NCI-H2107 treated with DMSO at 0.1 percent for 48 hours (cell line): ENCODE results near the gene RBM42.
A peak's percentile ranks its signal among the peaks of the same experiment; 100 is the strongest.
"Not testable (repeated sequence)": the region's sequence is repeated elsewhere in the genome, so short reads cannot be mapped to it uniquely, and the experiment has no call there.

Source experiments
- DNase-seq: peaks from one replicate; lab custom pipeline; 2025; ENCODE audit not compliant: unreplicated experiment; lab: John Stamatoyannopoulos, UW

RBM42 gene

DNA sequence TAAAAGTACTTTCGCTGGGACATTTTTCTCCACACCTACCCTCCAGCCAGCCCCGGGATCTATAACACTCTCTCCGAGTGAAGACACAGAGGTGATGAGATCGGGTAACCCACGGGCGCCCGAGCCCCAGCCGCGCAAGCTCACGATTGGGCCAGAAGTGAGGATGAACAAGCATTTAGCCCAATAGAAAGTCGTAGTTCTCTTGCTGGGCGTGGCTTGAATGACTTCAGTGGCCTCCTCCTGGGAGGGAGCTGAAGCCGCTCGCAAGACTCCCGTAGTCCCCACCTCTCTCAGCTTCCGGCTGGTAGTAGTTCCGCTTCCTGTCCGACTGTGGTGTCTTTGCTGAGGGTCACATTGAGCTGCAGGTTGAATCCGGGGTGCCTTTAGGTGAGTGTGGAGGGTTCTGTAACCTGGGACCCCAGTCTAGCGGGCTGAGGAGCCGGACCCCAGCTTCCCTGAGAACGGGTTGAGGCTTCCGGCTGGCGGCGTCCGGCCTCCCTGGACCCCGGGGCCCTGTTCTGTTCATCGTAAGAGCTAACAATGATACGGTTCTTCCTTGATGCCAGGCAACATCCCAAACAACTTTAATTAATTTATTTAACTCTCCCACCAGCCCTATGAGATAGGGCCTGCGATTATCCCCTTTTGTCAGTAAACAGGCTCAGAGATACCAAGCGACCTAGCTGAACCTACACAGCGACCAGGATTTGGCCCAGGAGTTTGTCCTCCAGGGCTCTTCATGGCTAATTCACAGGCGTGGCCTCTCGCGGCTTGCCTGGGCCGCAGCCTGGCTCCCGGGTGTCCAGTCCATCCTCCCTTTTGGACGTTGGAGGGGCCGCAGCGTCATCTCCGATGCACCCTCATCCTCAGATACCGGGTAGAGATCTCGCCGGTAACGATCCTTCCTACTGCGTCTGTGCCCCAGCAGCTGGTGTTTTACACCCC, 19.5 kb downstream of the RBM42 start, which contains the start of gene COX6B1:
Gene COX6B1, plus strand, starts transcription at position 307 of the 945 bp plus-strand sequence. CDS start 2,921 bp downstream, outside the sequence.
- DNase-seq, result peak; percentile 98

DNA sequence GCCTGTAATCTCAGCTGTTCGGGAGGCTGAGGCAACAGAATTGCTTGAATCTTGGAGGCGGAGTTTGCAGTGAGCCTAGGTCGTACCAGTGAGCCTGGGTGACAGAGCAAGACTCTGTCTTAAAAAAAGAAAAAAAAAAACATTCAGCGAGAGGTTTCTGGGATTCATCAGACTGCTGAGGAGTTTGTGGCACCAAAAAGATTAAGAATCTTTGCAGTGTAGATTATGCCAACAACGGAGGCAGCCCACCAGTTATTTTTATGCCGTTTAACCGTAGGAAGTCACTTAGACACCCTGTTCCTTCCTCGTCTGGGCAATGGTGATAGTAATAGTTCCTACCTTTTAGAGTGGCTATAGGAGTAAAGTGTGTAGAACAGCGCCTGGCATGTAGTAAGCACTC, 21.7 kb downstream of the RBM42 start:
- no peak for DNase-seq

DNA sequence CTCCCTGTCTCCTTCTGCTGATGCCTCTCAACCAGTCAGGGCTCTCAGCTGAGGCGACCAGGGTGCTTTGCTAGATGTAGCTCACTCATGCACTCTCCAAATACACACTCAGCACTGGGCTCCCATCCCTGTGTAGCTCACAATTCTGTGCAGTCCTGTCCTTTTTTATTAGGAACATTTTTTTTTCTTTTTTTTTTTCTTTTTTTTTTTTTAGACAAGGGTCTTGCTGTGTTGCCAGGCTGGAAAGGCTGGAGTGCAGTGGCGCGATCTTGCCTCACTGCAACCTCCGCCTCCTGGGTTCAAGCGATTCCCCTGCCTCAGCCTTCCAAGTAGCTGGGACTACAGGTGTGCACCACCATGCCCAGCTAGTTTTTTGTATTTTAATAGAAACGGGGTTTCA, 26.0 kb downstream of the RBM42 start:
- not testable (repeated sequence) for DNase-seq

DNA sequence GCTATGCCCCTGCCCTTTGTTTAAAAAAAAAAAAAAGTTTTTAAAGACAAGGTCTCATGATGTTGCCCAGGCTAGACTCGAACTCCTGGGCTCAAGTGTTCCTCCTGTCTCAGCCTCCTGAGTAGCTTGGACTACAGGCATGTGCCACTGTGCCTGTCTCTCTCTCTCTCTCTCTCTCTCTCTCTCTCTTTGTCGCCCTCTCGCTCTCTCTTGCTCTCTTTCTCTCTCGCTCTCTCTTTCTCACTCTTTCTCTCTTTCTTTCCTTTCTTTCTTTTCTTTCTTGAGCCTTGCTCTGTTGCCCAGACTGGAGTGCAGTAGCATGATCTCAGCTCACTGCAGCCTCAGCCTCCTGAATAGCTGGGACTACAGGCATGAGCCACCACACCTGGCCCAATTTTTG, 26.8 kb downstream of the RBM42 start:
- no peak for DNase-seq

DNA sequence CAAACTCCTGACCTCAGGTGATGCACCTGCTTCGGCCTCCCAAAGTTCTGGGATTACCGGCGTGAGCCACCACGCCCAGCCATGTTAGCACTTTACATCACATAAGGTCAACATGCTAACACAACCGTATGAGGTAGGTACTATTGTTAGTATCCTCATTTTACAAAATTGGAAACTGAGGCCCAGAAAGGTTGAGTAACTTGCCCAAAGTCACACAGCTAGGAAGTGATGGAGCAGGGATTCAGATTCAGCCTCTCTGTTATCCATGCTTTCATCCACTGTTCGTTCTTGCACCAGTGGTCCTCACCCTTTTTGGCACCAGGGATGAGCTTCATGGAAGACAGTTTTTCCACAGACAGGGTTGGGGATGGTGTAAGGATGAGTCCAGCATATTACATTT, 27.9 kb downstream of the RBM42 start:
- no peak for DNase-seq

DNA sequence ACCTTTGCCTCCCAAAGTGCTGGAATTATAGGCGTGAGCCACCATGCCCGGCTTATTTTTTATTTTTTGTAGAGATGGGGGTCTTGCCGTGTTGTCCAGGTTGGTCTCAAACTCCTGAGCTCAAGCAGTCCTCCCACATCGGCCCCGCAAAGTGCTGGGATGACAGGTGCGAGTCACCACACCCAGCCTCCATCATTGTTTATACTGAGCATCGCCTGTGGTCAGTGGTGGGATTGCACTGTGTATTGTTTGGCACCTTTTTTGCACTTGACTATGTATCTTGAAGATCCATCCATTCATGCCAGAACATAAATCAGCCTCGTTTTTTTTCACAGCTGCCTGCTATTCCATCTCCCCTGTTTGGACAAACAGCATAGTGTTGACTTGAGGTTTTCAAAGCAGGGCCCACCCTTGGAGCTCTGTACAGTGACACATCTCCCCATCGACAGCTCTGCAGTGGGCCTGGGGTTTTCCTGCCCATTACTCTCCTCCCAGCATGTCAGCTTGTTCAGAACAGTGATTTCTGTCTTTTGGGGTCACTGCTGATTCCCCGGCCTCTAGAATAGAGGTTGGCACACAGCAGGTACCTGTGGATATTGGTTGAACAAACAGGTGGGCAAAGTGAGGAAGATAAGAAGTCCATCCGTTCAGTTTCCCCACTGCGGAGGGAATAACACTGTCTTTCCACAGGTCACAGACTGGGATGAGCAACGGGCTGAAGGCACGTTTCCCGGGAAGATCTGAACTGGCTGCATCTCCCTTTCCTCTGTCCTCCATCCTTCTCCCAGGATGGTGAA, 29.3 kb downstream of the RBM42 start:
- no peak for DNase-seq

DNA sequence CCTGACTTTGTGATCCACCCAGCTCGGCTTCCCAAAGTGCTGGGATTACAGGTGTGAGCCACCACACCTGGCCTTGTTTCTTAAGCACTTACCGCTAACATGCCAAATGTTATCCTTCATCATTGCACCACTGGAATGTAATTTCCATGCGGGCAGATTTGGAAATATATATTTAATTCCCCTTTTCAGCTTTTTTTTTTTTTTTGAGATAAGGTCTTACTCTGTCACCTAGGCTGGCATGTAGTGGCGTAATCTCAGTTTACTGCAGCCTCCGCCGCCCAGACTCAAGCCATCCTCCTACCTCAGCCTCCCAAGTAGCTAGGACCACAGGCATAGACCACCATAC, 33.1 kb downstream of the RBM42 start:
- DNase-seq, result no peak

DNA sequence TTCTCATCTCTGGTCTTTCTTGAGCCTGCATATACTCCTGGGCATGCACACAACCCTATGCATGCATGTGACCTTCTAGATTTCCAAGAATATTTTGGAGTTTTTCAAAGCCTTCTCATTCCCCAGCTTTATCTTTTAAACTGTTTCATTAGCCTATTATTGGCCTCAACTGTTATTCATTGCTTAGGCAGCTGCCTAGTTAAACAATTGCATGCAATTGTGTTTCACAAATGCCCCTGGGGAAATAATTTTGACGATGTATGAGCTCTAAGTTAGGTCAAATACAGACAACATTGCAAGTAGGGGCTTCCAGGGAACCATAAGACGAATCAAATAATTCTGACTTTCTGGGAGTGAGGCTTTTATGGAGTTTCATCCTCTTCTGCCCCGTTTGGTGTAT, 35.1 kb downstream of the RBM42 start:
- DNase-seq, result no peak

DNA sequence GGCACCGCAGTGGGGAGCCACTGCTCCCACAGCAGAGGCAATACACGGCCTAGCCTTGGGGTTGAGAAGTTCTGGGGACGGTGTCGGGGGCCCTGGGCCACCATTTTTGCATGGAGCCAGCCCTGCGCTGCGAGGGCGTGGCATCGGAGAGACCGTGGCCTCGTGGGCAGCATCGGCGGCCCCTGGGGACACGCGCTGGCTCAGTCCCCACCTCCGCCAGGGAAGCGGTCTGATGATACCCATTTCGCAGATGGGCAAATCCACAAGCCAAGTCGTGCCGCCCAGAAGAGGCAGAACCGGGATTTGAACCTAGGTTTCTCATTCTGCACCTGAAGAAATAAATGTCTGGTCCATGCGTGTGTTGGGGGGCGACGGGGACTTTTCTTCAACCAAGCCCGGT, 36.3 kb downstream of the RBM42 start:
- no peak for DNase-seq

DNA sequence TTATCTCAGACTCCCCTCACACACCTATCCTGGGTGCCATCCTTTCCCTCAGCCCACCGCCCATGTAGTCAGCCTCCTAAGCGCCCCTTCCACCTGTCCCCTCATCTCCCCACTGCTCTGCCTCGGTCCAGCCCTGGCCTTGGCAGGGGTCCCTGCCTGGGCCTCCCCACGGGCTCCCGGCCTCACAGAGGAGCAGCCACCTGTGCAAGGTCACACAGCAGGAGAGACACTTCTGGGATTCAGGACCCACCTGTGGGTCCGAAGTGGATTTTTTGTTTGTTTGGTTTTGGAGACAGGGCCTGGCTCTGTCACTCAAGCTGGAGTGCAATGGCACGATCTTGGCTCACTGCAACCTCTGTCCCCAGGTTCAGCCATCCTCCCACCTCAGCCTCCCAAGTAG, 36.8 kb downstream of the RBM42 start:
- DNase-seq, result no peak

DNA sequence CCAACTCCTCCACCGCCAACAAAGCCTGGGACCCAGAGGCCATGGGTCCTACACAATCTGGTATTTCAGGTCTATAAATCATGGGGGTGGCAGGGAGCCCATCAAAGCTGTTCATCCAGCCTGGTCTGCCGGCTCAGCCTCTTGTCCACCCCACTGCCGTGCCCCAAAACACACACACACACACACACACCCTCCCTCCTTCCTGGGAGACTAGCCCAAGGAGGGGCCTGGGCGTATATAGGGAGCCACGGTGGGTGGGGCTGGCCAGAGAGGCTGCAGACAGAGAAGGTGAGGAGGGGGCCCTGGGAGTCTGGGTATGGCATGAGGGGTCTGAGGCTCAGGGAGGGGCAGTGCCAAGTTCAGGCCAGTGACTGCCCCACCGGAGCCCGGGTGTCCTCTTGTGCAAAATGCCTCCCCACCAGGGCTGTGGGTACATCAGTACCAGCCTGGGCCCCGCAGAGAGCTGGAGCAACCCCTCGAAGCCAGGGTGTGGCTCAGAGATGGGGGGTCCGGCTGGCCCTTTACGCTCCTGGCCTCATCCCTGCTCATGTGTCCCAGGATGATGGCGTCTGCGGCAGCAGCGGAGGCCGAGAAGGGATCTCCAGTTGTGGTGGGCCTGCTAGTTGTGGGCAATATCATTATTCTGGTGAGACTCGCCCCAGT, 37.5 kb downstream of the RBM42 start, which contains the start of gene UPK1A:
Gene UPK1A, plus strand, starts transcription at position 267 of the 663 bp plus-strand sequence. Its CDS starts 296 bp downstream, at position 563.
- DNase-seq, result no peak

DNA sequence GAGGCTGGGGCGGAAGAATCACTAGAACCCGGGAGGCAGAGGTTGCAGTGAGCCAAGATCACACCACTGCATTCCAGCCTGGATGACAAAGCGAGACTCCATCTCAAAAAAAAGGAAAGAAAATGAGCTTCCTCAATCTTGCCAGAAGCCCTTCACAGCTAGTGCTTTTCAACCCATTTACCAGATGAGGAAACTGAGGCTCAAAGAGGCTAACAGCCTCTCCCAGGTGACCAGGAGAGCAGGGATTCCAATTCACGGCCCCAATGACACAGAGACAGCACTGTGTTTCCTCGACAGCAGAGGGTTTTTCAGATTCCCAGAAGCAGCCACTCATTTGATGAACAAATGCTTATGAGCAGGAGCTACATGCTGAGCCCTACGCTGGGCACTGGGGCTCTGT, 40.7 kb downstream of the RBM42 start:
- DNase-seq, result no peak

DNA sequence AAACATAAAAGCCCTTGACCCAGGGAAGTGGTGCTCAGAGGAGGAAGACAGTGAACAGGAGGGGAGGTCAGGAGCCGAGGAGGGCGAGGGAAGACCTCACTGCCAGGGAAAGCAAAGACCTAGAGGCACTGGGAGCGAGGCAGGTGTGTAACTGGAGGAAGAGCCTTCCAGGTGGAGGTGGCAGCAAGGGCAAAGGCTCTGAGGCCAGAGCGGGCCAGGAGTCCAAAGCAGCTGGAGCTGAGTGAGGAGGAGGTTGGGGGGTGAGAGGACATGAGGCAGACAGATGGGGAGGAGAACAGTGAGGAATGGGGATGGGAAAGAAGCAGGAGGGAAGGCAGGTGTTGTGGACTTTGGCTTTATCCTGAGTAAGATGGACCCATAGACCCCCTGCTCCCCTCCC, 41.1 kb downstream of the RBM42 start:
- no peak for DNase-seq

DNA sequence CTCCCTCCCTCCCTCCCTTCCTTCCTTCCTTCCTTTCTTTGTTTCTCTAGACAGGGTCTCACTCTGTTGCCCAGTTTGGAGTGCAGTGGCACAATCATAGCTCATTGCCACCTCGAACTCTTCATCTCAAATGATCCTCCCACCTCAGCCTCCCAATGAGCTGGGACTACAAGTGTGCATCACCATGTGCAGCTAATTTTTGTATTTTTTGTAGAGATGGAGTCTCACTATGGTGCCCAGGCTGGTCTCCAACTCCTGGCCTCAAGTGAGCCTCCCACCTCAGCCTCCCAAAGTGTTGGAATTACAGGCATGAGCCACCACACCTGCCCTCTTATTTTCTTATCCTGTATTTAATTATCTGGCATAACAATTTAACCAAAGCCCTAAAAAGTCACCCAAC, 41.9 kb downstream of the RBM42 start:
- no peak for DNase-seq

DNA sequence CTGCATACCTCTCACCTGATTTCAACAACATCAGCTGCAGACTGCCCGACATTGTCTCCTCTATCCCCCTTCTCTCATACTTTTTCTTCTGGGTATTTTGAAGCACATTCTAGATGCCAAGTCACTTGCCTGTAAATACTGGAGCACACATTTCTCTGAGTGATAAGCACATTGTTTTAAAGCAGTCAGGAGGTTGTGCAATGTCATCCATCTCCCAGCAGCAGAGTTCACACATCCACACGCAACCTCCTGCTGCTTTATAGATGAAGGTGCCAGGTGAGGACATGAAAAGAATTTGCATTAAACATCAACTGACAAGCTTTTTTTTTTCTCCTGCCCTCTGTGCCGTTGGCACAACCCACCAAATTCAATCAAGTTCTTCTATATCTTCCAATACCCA, 43.0 kb downstream of the RBM42 start:
- peak; percentile 33 for DNase-seq

DNA sequence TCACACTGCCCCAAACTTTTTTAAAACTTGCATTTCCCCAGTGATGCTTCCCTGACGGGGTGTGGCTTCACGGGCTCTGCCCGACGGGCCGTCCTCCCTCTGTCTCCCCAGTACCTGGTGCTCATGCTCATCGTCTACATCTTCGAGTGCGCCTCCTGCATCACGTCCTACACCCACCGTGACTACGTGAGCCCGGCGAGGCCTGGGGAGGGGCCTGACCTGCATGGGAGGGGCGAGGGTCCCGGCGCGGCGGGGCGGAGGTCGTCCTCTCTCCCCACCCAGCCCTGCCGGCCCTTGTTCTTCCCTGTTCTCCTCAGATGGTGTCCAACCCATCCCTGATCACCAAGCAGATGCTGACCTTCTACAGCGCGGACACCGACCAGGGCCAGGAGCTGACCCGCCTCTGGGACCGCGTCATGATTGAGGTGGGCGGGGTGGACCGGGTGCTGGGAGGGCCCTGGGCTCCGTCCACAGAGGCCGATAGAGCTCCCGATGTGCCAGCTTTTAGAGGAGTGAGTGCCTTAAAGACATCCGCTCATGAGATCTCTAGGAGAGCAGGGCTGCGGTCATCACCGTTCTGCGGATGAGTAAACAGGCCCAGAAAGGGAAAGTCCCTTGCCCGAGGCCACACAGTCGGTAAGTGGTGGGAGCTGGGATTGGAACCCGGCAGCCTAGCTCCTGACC, 44.4 kb downstream of the RBM42 start:
- no peak for DNase-seq

DNA sequence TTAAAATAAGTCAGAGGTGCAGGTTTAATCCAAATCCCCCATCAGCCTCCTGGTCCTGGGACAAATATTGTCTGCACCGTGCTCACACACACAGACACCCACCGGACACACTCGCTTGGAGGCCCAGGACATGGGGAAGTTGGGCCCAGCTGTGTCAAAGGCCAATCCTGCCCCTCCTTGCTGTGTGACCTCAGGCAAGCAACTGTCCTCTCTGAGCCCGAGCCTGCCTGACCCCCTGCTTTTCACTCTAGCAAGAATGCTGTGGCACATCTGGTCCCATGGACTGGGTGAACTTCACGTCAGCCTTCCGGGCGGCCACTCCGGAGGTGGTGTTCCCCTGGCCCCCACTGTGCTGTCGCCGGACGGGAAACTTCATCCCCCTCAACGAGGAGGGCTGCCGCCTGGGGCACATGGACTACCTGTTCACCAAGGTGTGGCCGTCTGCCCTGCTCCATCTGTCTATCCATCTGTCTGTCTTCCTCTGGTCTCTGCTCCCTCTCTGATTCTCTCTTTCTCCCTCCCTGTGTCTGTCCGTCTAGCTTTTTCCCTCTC, 46.8 kb downstream of the RBM42 start:
- DNase-seq, result no peak
